Effector memory CD4-positive, alpha-beta T cell (primary cell): ENCODE data around the gene ATP8A2.
"Not testable (repeated sequence)": the region's sequence is repeated elsewhere in the genome, so short reads cannot be mapped to it uniquely, and the experiment has no call there.

Experiments used
- DNase-seq, 3 donors: peaks; one replicate each; pipeline ENCODE4 v3.0.0-alpha.2; 2020
- H3K27ac ChIP-seq: 2 replicates; pipeline ENCODE4 v1.7.0; 2013; ENCODE audit warnings: mild to moderate bottlenecking, low read length, moderate library complexity; ENCODE audit not compliant: insufficient read depth, poor library complexity, severe bottlenecking
- H3K27me3 ChIP-seq: replicated peaks from 2 replicates; pipeline ENCODE4 v1.7.0; 2013; ENCODE audit warnings: mild to moderate bottlenecking, low read length; ENCODE audit not compliant: insufficient read depth, control insufficient read depth, poor library complexity, severe bottlenecking
- H3K36me3 ChIP-seq: 2 replicates; pipeline ENCODE4 v1.7.0; 2013; ENCODE audit warnings: mild to moderate bottlenecking, low read length, moderate library complexity; ENCODE audit not compliant: control insufficient read depth, insufficient read depth
- H3K4me1 ChIP-seq: 2 replicates; pipeline ENCODE4 v1.7.0; 2013; ENCODE audit warnings: low read length, mild to moderate bottlenecking; ENCODE audit not compliant: control insufficient read depth, insufficient read depth, poor library complexity, severe bottlenecking
- H3K4me3 ChIP-seq: 2 replicates; pipeline ENCODE4 v1.7.0; 2013; ENCODE audit warnings: low read length, low read depth, mild to moderate bottlenecking; ENCODE audit not compliant: insufficient read depth, poor library complexity, severe bottlenecking
- H3K9me3 ChIP-seq: 2 replicates; pipeline ENCODE4 v1.7.0; 2013; ENCODE audit warnings: mild to moderate bottlenecking, low read length, moderate library complexity; ENCODE audit not compliant: control insufficient read depth

The ATP8A2 gene

GRCh38 chr13:26052337-26052736 is 680.6 kb downstream of the ATP8A2 start:
- Histone ChIP-seq H3K4me1 (peaks cover 14% of the 10 kb centered on the region), H3K27me3 (peaks cover 26% of the 10 kb centered on the region), H3K9me3 (no peaks in the 10 kb centered on the region), H3K4me3 (peak overlapping the region; percentile 51), H3K36me3 (no peaks in the 10 kb centered on the region), H3K27ac (no peak overlapping the region)
- DNase-seq = no peak

- Histone ChIP-seq H3K9me3 (no peaks in the 10 kb centered on the region), H3K4me1 (peaks cover 14% of the 10 kb centered on the region), H3K4me3 (no peak overlapping the region), H3K27me3 (peaks cover 26% of the 10 kb centered on the region), H3K27ac (no peak overlapping the region), H3K36me3 (no peaks in the 10 kb centered on the region)
- DNase-seq = no peak
Observed at GRCh38 chr13:26053418-26053980, 681.7 kb downstream of the ATP8A2 start.

GRCh38 chr13:26054896-26055295 is 683.1 kb downstream of the ATP8A2 start:
- peaks cover 14% of the 10 kb centered on the region for H3K4me1 ChIP-seq
- H3K9me3 ChIP-seq = no peaks in the 10 kb centered on the region
- no peaks in the 10 kb centered on the region for H3K36me3 ChIP-seq
- no peak overlapping the region for H3K27ac ChIP-seq
- no peak overlapping the region for H3K4me3 ChIP-seq
- peaks cover 16% of the 10 kb centered on the region for H3K27me3 ChIP-seq
- no peak for DNase-seq

GRCh38 chr13:26058704-26059103 is 686.9 kb downstream of the ATP8A2 start:
- H3K27me3 ChIP-seq = no peaks in the 10 kb centered on the region
- no peak overlapping the region for H3K27ac ChIP-seq
- H3K4me3 ChIP-seq = no peak overlapping the region
- H3K36me3 ChIP-seq = no peaks in the 10 kb centered on the region
- H3K9me3 ChIP-seq = no peaks in the 10 kb centered on the region
- no peak for DNase-seq
- H3K4me1 ChIP-seq = no peaks in the 10 kb centered on the region

- Histone ChIP-seq H3K4me3 (no peak overlapping the region), H3K36me3 (no peaks in the 10 kb centered on the region), H3K4me1 (no peaks in the 10 kb centered on the region), H3K27ac (no peak overlapping the region), H3K27me3 (no peaks in the 10 kb centered on the region), H3K9me3 (no peaks in the 10 kb centered on the region)
- no peak for DNase-seq
Observed at GRCh38 chr13:26060357-26060756, 688.6 kb downstream of the ATP8A2 start.

GRCh38 chr13:26061256-26061655 is 689.5 kb downstream of the ATP8A2 start:
- no peak for DNase-seq
- H3K4me1 ChIP-seq = no peaks in the 10 kb centered on the region
- H3K9me3 ChIP-seq = no peaks in the 10 kb centered on the region
- H3K36me3 ChIP-seq = no peaks in the 10 kb centered on the region
- no peak overlapping the region for H3K4me3 ChIP-seq
- no peaks in the 10 kb centered on the region for H3K27me3 ChIP-seq
- no peak overlapping the region for H3K27ac ChIP-seq

- no peaks in the 10 kb centered on the region for H3K36me3 ChIP-seq
- no peaks in the 10 kb centered on the region for H3K27me3 ChIP-seq
- no peaks in the 10 kb centered on the region for H3K4me1 ChIP-seq
- no peaks in the 10 kb centered on the region for H3K9me3 ChIP-seq
- H3K27ac ChIP-seq = no peak overlapping the region
- H3K4me3 ChIP-seq = no peak overlapping the region
- no peak for DNase-seq
Observed at GRCh38 chr13:26061947-26062346, 690.2 kb downstream of the ATP8A2 start.

- Histone ChIP-seq H3K9me3 (no peaks in the 10 kb centered on the region), H3K27ac (no peak overlapping the region), H3K27me3 (no peaks in the 10 kb centered on the region), H3K4me1 (no peaks in the 10 kb centered on the region), H3K4me3 (no peak overlapping the region), H3K36me3 (no peaks in the 10 kb centered on the region)
- no peak for DNase-seq
Observed at GRCh38 chr13:26062853-26063444, 691.2 kb downstream of the ATP8A2 start.

GRCh38 chr13:26066492-26066891 is 694.7 kb downstream of the ATP8A2 start:
- not testable (repeated sequence) for DNase-seq, H3K4me1 ChIP-seq, H3K4me3 ChIP-seq, H3K9me3 ChIP-seq, H3K36me3 ChIP-seq, H3K27me3 ChIP-seq, H3K27ac ChIP-seq

GRCh38 chr13:26067601-26068000 is 695.8 kb downstream of the ATP8A2 start:
- Histone ChIP-seq H3K4me1 (no peaks in the 10 kb centered on the region), H3K4me3 (no peak overlapping the region), H3K9me3 (no peaks in the 10 kb centered on the region), H3K36me3 (no peaks in the 10 kb centered on the region), H3K27ac (no peak overlapping the region), H3K27me3 (peaks cover 2% of the 10 kb centered on the region)
- no peak for DNase-seq
